Measurements from ENCODE around the gene FAT1.

The FAT1 gene

DNA sequence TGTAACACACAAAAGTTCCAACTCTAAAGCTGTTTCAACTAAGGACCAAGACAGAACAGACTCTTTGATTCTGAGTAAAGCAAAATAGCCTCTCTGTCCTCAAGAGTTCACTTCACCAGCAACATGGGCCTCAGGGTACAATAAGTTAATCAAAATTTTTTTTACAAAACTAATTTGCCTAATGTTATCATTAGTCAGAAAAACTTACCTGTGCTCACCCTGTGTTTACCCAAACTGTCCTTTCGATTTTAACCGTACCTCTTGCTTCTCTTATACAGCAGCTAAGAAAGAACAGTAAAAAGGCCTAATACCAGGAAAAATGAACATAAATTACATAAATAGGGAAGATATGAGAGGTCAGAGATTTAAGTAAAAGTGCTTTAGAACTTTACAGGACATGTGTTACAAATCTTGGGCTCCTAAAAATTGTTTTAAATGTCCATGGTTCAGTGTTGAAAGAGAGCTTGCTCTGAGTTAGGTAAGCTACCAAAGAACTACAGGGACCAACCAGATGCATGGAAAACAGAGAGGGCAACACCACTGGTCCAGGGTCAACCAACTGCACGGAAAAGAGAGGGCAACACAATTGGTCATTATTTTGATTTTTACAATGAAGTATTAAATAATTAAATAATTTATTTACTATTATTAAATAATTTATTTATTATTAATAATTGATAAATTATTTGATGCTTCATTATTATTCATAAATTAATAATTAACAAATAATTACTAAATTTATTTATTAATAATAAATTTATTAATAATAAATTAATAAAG, 73.1 kb downstream of the FAT1 start:
- DNase-seq: no peak

DNA sequence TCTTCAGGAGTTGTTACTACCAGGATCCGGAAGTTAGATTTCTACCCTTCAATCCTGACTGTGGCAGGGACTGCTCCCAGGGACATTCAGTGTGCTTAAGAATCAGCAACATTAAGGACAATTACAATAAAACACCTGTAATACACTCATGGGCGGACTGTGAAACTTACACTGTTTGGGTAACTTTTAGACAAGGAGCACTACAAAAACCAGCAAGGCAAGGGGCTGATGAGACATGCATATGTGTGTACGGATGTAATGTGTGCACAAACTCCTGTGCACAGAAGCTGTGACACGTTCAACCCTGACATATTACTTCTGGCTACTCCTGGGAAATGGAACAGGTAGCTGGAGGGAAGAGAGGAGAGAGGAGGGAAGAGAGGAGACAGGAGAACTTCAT, 75.8 kb downstream of the FAT1 start:
- no peak for DNase-seq

DNA sequence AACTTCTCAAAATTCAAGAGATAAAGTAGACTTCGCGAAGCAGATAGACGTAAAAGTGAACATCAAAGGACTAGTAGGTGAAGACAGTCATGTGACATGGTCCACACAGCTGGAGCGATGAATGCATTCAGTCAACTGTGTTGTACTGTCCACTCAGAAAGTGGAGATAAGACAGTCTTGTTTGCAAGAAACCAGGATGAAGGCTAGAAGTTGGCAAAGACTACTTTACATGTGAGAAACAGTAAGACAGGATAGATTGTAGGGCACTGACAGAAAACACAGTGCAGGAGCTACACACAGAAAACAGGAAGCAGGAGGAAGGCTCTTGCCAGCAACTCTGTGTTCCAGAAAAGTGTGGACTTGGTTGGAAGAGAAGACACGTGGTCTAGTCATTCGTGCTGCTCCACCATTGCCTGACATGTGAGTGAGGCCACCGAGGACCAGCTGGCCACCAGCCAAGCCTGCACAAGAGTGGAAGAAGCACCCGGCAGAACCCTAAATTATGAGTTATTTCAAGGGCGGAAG, 78.9 kb downstream of the FAT1 start:
- no peak for DNase-seq

DNA sequence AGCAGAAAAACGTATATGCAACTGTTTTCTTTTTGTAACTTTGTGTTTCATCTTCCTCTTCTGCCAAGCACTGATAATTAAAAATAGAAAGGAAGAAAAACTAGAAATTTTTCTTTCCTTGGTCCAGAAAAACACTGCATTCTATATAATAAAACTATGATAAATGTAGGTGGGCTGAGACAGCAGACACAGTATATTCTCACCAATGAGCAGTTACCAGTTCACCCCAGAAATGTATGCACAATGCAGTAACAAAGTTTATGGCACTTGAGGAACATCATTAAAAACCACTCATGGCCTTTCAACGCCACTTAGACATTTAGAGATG, 79.4 kb downstream of the FAT1 start:
- DNase-seq: no peak

DNA sequence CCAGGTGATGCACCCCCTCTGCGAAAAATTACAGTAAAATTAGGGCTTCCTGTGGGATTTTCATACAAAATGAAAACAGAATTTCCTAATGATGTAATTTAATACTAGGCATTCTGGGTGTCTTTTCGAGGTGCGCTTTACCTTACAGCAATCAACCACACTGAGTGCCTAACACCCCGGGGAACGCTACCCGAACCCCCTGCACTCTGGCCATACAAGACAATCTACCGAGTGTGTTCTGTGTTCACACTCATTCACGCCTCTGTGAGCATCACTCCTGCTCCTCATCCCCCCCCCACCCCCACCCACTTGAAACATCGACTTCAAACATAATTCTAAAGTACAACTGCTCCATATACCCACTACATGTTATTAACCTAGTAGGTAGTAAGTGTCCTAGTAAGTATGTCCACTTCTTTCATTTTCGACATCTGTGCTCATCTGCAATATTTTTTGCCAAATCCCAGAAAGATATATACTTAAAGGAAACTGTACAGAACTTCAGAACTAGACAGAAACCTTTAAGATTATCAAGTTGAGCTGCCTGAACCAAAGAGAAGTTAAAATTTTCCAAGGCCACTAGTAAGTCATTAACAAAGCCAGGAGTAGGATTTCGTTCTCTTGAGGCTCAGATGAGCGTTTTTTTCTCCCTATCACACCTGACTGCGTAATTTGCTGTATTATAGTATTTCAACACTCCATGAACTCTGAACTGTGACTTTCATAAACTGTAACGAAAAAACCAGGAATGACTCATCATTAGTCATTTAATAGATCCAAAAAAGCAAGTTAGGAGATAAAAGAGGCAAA, 80.0 kb downstream of the FAT1 start:
- no peak for DNase-seq

DNA sequence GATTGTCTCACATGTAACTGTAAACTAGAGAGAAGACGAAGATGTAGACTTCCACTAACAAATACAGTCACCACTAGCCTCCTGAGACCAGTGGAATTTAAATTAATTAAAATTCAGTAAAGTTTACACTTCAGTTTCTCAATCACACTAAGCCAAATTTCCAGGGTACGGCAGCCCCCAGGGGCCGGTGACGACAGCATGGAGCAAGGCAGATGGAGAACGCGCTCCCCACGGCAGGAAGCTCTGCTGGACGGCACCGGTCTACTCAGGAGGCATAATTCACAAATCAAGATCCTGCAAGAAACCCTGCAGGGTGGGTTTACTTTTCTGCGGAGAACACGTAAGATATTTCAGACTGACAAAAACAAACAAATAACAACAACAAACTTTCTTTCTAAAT, 80.7 kb downstream of the FAT1 start:
- DNase-seq: no peak

DNA sequence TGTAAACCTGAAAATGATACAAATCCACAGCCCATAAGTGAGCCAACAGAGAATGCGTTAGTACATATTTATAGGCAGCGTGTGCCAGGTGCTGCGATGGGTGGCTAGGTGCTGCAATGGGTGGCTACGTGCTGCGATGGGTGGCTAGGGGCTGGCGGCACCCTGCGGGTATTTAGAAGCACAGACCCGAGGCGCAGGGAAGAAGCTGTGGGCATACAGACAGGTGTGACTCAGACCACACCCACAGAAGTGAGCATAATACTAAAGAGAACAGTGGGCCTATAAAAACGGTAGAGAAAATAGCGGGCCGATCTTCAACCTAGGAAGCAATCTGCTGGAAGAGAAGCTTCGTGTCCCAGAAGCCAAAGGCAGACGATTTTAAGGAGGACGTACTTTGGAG, 81.1 kb downstream of the FAT1 start:
- DNase-seq: no peak

DNA sequence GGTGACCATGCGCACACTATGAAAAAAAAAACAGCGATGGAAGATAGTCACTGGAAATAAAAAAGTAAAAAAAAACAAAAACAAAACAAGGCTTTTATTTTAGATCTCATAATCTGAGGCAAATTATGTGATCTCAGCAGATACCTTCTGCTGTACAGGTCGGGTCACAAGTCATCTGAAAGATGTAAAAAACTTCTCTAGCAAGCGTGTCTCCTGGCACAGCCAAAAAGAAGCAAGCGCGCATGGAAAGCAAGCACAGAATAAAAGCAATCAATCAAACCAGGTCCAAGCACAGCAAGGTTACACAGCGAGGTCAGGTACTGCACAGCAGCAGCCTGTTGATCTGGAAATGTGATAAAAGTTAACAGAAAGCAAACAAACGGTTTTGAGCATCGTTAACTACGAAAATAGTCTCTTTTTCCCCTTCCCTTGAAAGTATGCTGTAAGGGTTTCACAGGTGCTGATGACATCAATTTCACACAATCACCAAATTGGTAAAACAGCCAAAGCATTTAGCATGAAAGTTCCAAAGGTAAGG, 89.0 kb downstream of the FAT1 start:
- DNase-seq: no peak

DNA sequence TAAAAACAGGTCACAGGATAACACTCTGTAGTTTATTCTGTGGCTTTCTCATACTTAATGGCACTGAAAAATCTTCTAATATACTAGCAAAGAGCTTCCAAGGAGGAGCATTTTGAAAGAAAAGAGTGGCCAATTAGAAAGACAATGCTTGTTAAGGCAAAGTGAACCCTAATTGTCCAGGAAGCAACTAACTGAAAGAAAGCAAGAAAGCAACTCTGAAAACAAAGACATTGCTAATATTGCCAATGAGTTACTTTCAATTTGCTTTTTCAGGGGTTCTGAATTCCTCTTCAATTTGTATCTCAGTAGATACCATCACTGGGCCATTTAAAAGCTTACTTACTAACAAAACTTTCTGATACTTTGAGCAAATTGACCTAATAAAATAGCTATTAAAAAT, 89.8 kb downstream of the FAT1 start:
- DNase-seq: no peak

DNA sequence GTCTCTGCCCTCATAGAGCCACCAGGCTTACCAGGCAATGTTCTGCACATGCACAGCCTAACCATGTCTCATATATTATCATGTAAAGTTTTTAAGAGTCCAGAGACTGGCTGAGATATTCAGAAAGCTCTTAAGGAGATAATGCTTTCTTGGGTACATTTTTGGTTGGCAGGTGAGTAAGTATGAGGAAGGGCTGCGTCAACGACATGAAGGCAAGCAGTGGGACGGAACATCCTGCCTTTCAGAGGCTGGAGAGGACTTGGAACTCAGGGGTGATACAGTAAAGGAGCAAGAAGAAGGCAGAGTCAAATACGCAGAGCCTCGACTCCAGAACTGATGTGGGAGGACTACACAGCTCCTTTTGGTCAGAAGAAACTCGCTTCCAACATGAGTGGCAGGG, 93.5 kb downstream of the FAT1 start:
- DNase-seq: no peak

DNA sequence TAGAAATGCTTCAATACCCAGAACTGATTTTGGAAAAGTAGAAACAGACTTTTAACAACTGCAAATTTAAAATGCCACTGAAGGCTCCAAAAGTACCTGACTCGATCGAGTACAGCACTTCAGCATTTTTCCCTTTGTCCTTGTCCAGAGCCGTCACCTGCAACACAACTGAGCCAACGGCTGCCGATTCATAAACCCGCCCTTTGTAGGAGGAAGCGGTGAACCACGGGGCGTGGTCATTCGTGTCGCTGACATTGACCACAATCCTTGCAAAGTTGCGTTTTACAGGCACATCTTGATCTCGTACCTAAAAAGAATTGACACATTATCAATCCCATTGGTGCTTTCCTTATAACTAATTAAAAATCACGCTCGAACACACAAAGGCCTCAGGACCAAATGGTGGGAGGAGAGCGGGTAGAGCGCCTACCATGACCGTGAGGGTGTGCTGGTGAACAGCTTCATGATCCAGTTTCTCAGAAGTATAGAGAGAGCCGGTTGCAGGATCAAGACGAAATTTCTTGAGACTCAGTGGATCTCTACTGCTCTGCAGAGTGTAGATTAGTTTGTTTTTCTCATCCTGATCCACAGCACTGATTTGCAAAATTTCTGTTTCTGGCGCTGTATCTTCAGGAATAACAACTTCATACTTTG, 95.5 kb downstream of the FAT1 start:
- DNase-seq: no peak

DNA sequence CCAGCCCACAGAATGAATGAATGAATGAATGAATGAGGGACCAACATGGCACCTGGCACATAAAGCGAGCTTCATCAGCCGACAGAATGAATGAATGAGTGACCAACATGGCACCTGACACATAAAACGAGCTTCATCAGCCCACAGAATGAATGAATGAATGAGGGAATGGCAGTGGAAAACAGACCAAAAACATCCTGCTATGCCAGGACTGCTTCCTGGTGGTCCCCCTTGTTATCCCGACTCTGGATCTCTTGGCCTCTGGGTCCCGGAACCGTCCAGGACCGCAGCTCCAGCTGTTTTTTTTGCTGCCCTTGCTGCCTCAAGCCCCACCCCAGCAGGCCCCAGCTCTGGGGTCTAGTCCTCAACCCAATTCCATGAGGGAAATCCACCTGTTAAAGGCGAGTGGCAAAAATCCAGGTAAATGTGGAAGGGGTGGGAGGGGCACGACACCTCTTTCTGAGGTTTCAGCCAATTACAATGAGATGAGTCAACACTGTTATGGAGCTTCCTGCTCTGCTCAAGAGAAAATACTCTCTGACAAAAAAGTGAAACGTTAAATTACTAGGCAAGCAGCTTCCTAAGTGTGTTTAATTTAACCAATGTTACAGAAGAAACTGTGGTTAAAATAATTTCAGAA, 96.3 kb downstream of the FAT1 start:
- DNase-seq: no peak

DNA sequence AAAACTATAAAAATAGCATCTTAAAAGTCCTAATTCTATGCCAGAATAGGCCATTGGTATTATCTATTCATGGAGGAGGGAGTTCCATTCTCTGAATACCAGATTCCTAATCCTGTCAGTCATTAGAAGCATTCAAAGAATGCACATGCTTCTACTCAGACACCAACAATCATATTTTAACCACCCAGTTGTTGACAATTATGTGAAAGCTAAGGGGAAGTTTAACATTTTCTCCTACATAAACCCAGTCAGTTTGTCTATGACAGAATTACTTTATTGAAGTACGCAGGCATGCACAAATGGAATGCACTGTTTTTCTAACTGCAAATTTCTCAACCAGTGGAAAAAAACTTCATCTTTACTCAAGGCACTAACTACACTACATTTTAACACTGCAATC, 98.7 kb downstream of the FAT1 start:
- no peak for DNase-seq

DNA sequence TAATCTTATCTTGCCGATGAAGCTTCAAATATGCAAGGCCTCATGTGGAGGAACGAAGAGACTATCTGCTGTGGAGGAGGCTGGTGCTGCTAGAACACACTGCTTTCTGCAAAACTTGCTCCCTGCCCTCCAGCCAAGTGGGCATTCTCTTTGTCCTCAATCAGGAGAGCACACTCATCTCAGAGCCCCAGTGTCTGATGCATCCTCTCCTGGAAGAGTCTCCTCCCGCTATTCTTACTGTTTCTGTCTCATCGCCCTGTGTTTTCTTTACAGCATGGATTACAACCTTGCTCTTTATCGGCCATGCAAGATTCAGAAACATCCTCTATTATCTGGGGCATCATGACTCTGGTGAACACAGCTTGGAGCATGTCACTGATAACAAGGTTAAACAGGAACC, 100.1 kb downstream of the FAT1 start:
- no peak for DNase-seq

DNA sequence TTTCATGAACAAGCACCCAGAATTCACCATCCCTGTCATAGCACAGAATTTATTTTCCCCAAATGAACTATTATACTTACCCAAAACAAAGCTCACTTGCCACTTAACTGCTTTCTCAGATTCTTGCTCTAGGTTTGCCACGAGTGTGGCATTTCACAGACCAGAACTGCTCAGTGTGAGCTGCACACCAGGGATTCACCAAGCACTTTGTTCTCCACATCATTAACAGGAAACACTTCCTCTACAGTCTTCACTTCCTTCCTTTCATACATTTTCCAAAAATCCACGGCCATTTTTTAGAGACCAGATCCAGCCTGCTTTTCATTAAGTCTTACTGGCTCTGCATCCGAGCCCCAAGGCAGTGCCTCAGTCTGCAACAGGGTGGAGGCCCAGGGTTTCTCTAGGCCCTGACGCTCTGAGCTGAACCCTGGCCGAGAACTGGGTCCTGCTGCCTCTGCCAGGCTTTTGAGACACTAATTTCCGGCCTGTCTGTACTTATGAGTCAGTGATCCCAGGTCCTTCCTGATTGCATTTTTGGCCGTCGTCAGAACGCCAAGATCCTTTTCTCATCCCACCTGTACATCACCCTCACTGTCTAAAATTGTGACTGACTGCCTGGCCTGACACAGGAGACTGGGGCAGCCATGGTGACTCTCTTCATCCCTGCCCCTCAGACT, 100.7 kb downstream of the FAT1 start:
- no peak for DNase-seq

DNA sequence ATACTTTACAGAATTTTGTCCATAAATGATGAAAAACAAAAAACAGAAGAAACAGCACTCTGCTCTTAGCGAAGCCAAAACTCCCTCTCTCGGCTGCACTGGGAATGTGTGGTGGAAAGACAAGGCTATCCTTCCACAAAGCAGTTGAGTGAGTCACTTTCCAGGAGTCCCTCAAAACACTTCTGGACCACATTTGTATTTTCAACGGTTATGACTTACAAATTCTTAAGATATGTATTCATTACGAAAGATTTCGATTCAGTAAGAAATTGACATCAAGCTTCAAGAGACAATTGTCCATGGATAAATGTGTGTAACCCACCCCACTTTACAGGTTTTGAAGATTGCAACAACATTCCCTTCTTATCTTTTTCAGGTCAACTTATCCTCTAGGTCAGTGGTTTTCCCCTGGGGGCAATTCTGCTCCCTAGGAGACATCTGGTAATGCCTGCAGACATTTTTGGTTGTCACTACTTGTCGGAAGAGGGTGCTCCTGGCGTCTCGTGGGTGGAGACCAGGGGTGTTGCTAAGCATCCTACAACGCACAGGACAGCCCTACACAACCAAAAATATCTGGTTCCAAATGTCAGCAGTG, 101.6 kb downstream of the FAT1 start:
- DNase-seq: no peak

DNA sequence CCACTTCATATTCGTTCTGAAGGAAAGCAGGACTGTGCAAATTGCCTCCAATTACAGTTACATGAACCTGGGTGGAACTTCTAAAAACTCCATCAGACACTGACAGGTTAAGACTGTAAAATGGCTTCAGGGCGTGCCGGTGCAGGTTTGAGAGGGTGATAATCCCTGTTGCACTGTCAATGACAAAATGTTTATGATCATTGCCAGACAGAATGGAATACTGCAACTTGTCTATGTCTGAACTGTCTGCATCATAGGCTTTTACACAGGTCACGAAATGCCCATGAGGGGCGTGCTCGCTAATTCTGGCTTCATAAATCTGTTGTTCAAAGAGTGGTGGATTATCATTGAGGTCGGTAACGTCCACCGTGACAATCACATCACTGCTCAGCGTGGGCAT, 104.6 kb downstream of the FAT1 start:
- no peak for DNase-seq

DNA sequence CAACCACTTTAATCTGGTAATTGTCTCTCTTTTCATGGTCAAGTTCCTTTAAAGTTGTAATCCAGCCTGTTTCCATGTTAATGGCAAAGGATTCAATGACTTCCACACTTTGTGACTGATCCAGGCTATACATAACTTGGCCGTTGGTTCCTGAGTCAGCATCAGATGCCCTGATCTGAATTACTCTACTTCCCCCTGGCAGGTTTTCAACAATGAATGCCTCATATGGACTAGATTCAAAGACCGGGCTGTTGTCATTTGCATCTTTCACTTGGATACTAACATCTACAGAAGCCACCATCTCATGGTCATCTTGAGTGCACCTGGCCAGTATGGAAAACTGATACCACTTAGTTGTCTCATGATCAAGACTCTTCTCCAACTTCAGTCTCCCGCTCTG, 105.7 kb downstream of the FAT1 start:
- DNase-seq: no peak

DNA sequence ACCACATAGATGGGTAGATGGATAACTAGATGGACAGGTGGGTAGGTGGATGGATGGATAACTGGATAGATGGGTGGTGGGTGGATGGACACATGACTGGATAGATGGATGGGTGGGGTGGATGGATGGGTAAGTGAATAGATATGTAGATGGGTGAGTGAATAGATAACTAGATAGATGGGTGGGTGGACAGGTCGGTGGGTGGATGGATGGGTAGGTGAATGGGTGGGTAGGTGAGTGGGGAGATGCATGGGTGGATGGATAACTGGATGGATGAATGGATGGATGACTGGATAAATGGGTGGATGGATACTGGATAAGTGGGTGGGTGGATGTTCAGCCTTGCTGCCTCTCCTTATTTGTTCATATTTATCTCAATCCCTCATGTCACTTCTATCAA, 116.2 kb downstream of the FAT1 start:
- DNase-seq: no peak

DNA sequence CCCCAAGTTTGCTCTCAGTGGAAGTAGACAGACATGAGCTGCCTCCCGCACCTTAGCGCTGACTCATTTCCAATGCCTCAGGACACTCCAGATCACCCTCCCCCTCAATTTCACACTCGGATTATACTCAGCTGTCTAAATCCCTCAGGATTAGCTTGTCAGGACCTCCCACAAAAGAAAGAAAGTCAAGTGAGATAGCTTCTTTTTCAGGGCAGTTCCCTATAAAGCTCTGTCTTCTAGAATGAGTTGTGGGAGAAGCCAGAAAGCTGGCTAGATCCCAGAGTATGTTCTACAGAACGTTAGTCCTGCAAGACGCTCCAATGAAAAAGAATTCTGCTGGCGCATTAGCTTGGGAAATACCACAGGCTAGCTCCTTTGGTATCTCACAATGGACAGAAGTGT, 117.1 kb downstream of the FAT1 start:
- DNase-seq: no peak

DNA sequence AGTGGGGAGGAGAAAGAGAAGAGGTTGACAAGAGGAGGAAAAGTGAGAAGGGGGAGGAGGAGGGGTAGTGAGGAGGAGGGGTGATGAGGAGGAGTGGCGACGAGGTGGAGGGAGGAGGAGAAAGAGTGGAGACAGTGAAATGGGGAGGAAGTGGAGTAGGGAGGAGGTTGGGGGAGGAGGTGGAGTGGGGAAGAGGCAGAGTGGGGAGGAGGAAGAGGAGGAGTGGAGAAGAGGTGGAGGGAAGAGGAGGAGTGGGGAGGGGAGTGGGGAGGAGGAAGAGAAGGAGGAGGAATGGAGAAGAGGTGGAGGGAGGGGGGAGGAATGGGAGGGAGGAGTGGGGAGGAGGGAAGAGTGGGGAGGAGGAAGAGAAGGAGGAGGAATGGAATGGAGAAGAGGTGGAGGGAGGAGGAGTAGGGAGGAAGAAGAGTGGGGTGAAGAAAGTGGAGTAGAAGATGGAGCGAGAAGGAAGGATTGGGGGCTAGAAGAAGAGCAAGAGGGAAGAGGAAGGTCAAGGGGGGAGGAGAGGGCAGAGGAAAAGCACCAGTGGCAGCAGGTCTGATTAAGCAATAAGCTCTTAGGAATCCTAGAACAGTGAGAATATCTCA, 118.3 kb downstream of the FAT1 start:
- DNase-seq: no peak
